ENCODE results near the gene NR1D2.

DNA sequence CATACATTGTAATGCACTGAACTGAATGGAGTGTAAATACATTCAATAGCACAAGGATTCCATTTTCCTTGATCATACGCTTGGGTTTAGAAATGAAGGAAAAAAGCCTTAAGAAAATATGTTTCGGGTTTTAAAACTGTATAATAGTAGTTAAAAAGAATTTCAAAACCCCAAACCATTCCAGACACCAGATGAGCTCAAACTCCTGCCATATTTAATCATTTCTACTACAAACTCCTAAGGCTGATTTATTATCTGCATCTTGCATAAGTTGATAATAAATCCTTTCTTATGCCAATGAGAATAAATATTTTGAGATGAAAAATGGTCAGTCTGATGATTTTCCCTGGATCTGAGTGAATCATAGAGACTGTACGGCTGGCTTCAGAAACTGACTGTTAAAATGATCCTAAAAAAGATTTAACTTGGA lies 51.0 kb downstream of the NR1D2 start:
- TF ChIP-seq, protein P1, sequence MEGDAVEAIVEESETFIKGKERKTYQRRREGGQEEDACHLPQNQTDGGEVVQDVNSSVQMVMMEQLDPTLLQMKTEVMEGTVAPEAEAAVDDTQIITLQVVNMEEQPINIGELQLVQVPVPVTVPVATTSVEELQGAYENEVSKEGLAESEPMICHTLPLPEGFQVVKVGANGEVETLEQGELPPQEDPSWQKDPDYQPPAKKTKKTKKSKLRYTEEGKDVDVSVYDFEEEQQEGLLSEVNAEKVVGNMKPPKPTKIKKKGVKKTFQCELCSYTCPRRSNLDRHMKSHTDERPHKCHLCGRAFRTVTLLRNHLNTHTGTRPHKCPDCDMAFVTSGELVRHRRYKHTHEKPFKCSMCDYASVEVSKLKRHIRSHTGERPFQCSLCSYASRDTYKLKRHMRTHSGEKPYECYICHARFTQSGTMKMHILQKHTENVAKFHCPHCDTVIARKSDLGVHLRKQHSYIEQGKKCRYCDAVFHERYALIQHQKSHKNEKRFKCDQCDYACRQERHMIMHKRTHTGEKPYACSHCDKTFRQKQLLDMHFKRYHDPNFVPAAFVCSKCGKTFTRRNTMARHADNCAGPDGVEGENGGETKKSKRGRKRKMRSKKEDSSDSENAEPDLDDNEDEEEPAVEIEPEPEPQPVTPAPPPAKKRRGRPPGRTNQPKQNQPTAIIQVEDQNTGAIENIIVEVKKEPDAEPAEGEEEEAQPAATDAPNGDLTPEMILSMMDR (conservative IDR thresholded peaks at IDR 0.05): no peak
- TF ChIP-seq EZH2 (IDR thresholded peaks at IDR 0.05; ENCODE audit: low read depth): no peak
